K562 (cell line): ENCODE measurements around the gene GMIP. TPM values are rescaled to one million over a fixed set of nuclear protein-coding genes. Genes with fewer than 3 reads are reported as not detected.

Experiments
- ATAC-seq: fragments of 200-7000 bp; cut with Tn5 transposase; 3 replicates; pipeline ENCODE4 v1.9.1; 2020; ENCODE audit warnings: moderate library complexity
- BruUV-seq: library from RNA; stranded (reverse); fragments of 400-500 nt; replicated peaks from 2 replicates; lab custom pipeline; 2021; lab: Mats Ljungman, UMichigan
- CTCF ChIA-PET: fragments of 300-600 bp; formaldehyde crosslinking; extraction: SDS; loops from one replicate; lab custom pipeline; 2021; ENCODE audit warnings: low intra/inter-chr PET ratio; lab: Yijun Ruan, JAX
- POLR2A ChIA-PET: fragments of 300-600, 350-650 bp; sonication (Branson Sonifier 250); formaldehyde crosslinking; extraction: SDS; loops from one replicate; lab custom pipeline; 2021; ENCODE audit warnings: antibody characterized with exemption, inconsistent platforms; lab: Yijun Ruan, JAX
- DNase-seq, 4 experiments: peaks; one replicate each; pipeline versions ENCODE4 v3.0.0 to v3.0.0-alpha.2; 2011 to 2018; ENCODE audit warnings: low spot score in 3 of 4, mixed read lengths in 3 of 4; ENCODE audit errors: extremely low read depth in 1 of 4
- FAIRE-seq: peaks from 2 replicates; lab custom pipeline; 2011; peaks lifted over from hg19 to GRCh38; lab: Jason Lieb, UNC
- H2AFZ ChIP-seq: 2 replicates; pipeline ENCODE4 v1.6.0; 2011; ENCODE audit warnings: low read depth, low read length, control low read depth, inconsistent platforms
- H3K27ac ChIP-seq: fragments of 200-600 bp; 3 replicates; pipeline ENCODE4 v1.8.0; 2011; ENCODE audit warnings: low read depth, mild to moderate bottlenecking, control low read depth, inconsistent platforms, low read length, moderate library complexity, mixed read lengths; ENCODE audit errors: extremely low read depth
- H3K27me3 ChIP-seq, 2 experiments: fragments of 300-600 bp in 1 of 2; 2 replicates in 1 of 2; 3 replicates in 1 of 2; pipeline versions ENCODE4 v1.6.0 to v1.8.0; 2011; ENCODE audit warnings: inconsistent platforms in 2 of 2, low read length in 2 of 2, mild to moderate bottlenecking in 1 of 2, mixed read lengths in 1 of 2, moderate library complexity in 1 of 2; ENCODE audit not compliant: control insufficient read depth in 2 of 2, insufficient read depth in 2 of 2
- H3K36me3 ChIP-seq: fragments of 300-600 bp; 3 replicates; pipeline ENCODE4 v1.8.0; 2011; ENCODE audit warnings: mild to moderate bottlenecking, low read length, inconsistent platforms; ENCODE audit not compliant: control insufficient read depth, insufficient read depth
- H3K4me1 ChIP-seq, 2 experiments: fragments of 200-600 bp in 1 of 2; replicated peaks in 1 of 2; 2 replicates in 1 of 2; 3 replicates in 1 of 2; pipeline versions ENCODE4 v1.5.1 to v1.8.0; 2011; ENCODE audit warnings: inconsistent platforms in 2 of 2, low read length in 2 of 2, mild to moderate bottlenecking in 1 of 2, mixed read lengths in 1 of 2, moderate library complexity in 1 of 2; ENCODE audit not compliant: control insufficient read depth in 2 of 2, insufficient read depth in 2 of 2
- H3K4me2 ChIP-seq: 2 replicates; pipeline ENCODE4 v1.6.1; 2011; ENCODE audit warnings: low read length, control low read depth, inconsistent platforms, mixed read lengths; ENCODE audit not compliant: insufficient read depth
- H3K4me3 ChIP-seq: fragments of 200-600 bp; sonication (generic), shearing (Covaris generic); 2 replicates; pipeline ENCODE4 v1.5.1; 2016; ENCODE audit warnings: control low read depth, inconsistent platforms
- H3K79me2 ChIP-seq: fragments of 200-600 bp; 3 replicates; pipeline ENCODE4 v1.8.0; 2011; ENCODE audit warnings: low read length, inconsistent platforms; ENCODE audit not compliant: control insufficient read depth, insufficient read depth
- H3K9ac ChIP-seq, 2 experiments: 2 replicates each; pipeline versions ENCODE4 v1.6.0 to v1.6.1; 2011; ENCODE audit warnings: low read depth in 2 of 2, low read length in 2 of 2, control low read depth in 1 of 2, inconsistent platforms in 1 of 2, mild to moderate bottlenecking in 1 of 2, mixed read lengths in 1 of 2; ENCODE audit not compliant: insufficient read depth in 1 of 2
- H3K9me1 ChIP-seq: one replicate; pipeline ENCODE4 v1.6.0; 2011; ENCODE audit warnings: inconsistent platforms, mild to moderate bottlenecking, low read length, moderate library complexity; ENCODE audit not compliant: control insufficient read depth, insufficient read depth
- H3K9me3 ChIP-seq: replicated peaks from 2 replicates; pipeline ENCODE4 v1.5.1; 2011; ENCODE audit warnings: low read depth, low read length, inconsistent platforms; ENCODE audit not compliant: control insufficient read depth, insufficient read depth
- H4K20me1 ChIP-seq: replicated peaks from 2 replicates; pipeline ENCODE4 v1.6.1; 2011; ENCODE audit warnings: low read length, inconsistent platforms, mixed read lengths; ENCODE audit not compliant: control insufficient read depth, insufficient read depth
- BACH1 ChIP-seq: fragments of 200-800 bp; sonication (Bioruptor generic); IDR thresholded peaks from 2 replicates; pipeline ENCODE4 v1.6.1; 2016; ENCODE audit warnings: missing genetic modification characterization, missing compliant biosample characterization
- BRCA1 ChIP-seq, 2 experiments: fragments of 450-650 bp in 1 of 2; sonication (generic) in 1 of 2; formaldehyde crosslinking in 1 of 2; IDR thresholded peaks; 2 replicates each; pipeline versions ENCODE4 v1.5.0 to v1.6.1; 2017 to 2020; ENCODE audit warnings: mild to moderate bottlenecking in 1 of 2, missing genetic modification reagents in 1 of 2
- CBX3 ChIP-seq, 2 experiments: IDR thresholded peaks; 1 replicate in 1 of 2; 2 replicates in 1 of 2; pipeline ENCODE4 v1.6.1; 2012; ENCODE audit warnings: inconsistent platforms in 2 of 2, low read length in 2 of 2, borderline replicate concordance in 1 of 2, control low read depth in 1 of 2
- DIDO1 ChIP-seq: fragments of 450-650 bp; IDR thresholded peaks from 2 replicates; pipeline ENCODE4 v1.6.1; 2016; ENCODE audit warnings: low read depth, missing biosample characterization, missing genetic modification characterization
- KLF16 ChIP-seq: IDR thresholded peaks from 2 replicates; pipeline ENCODE4 v1.6.1; 2016; ENCODE audit warnings: antibody characterized with exemption
- STAT5A ChIP-seq: IDR thresholded peaks from 2 replicates; pipeline ENCODE4 v1.6.1; 2012; ENCODE audit warnings: low read length, inconsistent platforms, borderline replicate concordance
- THRAP3 ChIP-seq: fragments of 450-650 bp; IDR thresholded peaks from 2 replicates; pipeline ENCODE4 v1.6.1; 2016; ENCODE audit warnings: mild to moderate bottlenecking, inconsistent platforms, borderline replicate concordance
- ZBTB11 ChIP-seq, 3 experiments: fragments of 200-800 bp in 1 of 3; fragments of 250-450 bp in 1 of 3; fragments of 450-650 bp in 1 of 3; sonication (Bioruptor Pico) in 1 of 3; sonication (Bioruptor generic) in 1 of 3; formaldehyde crosslinking in 1 of 3; IDR thresholded peaks; 2 replicates each; pipeline versions ENCODE4 v1.6.1 to v1.8.0; 2016 to 2022; ENCODE audit warnings: mild to moderate bottlenecking in 2 of 3, missing genetic modification characterization in 2 of 3, missing compliant biosample characterization in 1 of 3, moderate library complexity in 1 of 3
- ZNF408 ChIP-seq: fragments of 250-450 bp; sonication (Bioruptor Pico); IDR thresholded peaks from 2 replicates; pipeline ENCODE4 v1.4.0; 2020; ENCODE audit warnings: low read depth, mild to moderate bottlenecking, moderate library complexity
- ZNF41 ChIP-seq: fragments of 250-450 bp; sonication (Bioruptor Pico); conservative IDR thresholded peaks from 2 replicates; pipeline ENCODE4 v1.4.0; 2020; ENCODE audit warnings: mild to moderate bottlenecking
- ZNF592 ChIP-seq: fragments of 450-650 bp; IDR thresholded peaks from 2 replicates; pipeline ENCODE4 v1.6.1; 2017; ENCODE audit warnings: antibody characterized with exemption, mild to moderate bottlenecking
- WGBS: fragments of 100-300 bp; shearing (Covaris generic); methylation state at CpG from one replicate; pipeline ENCODE4 v1.1.6; 2016; ENCODE audit warnings: low coverage, mixed read lengths; ENCODE audit not compliant: insufficient coverage; ENCODE audit errors: missing lambda C conversion rate; 5-methylcytosine and 5-hydroxymethylcytosine counted together
- in situ Hi-C: fragments of 300-500 bp; cut with MboI; formaldehyde crosslinking; loops from 4 replicates; pipeline ENCODE4 v1.15.0; 2018; ENCODE audit warnings: inconsistent platforms, mixed read lengths
- intact Hi-C: fragments of 100-400 bp; cut with micrococcal nuclease; formaldehyde crosslinking; loops from 2 replicates; pipeline ENCODE4 v1.14.2; 2022
- polyA plus RNA-seq, 8 experiments: library from polyadenylated mRNA; depleted of rRNA in 4 of 8; stranded (reverse) in 5 of 8; unstranded in 3 of 8; fragments of >200 nt; fragmentation: Nextera tagmentation in 2 of 8; fragmentation: Illumina TruSeq in 1 of 8; extraction: Ambion mirVana in 2 of 8; extraction: Trizol in 1 of 8; gene quantifications; 2 replicates each; pipeline versions ENCODE4 v1.2.1 to v1.2.3, GENCODE V29; 2011 to 2014; ENCODE audit warnings: inconsistent platforms in 1 of 8, missing spikeins in 1 of 8
- total RNA-seq, 7 experiments: library from RNA; depleted of rRNA in 6 of 7; stranded (reverse); fragments of >200 nt in 6 of 7; fragmentation: Illumina TruSeq in 2 of 7; extraction: Trizol in 2 of 7; gene quantifications; 2 replicates each; pipeline versions ENCODE4 v1.2.1 to v1.2.3, GENCODE V29; 2011 to 2021; ENCODE audit warnings: low replicate concordance in 1 of 7
- TF ChIP-seq, protein P1 (sequence below): fragments of 250-450 bp; sonication (Bioruptor Pico); IDR thresholded peaks from 2 replicates; pipeline ENCODE4 v1.9.0; 2021; ENCODE audit warnings: mild to moderate bottlenecking
- TF ChIP-seq, protein P2 (sequence below): sonication (generic); formaldehyde crosslinking; IDR thresholded peaks from 2 replicates; pipeline ENCODE4 v1.8.0; 2022; ENCODE audit warnings: mild to moderate bottlenecking, missing genetic modification reagents

GMIP gene
- total and polyA plus RNA-seq, 9 of the 15 experiments (the other 6 are each of a cell fraction or from before 2014, with no cell fraction given): 0.14 to 15.8 (median 3.2) TPM

DNA sequence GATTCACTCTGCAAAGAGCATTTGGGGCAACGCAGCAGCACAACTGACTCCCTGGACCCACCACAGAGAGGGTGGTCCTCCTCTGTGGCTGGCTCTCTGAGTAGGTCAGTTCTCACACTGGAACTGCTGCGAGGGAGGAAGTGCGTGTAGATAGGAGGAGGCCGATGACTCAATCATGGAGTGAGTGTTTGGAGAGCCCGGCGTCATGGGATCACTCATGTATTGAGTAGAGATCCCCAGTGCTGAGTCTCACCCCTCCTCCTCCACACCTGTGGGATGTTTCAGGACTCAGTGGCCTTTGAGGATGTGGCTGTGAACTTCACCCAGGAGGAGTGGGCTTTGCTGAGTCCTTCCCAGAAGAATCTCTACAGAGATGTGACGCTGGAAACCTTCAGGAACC lies 34.1 kb upstream of the GMIP start:
- no peak overlapping the region for H3K4me3 ChIP-seq
- 97% methylated on average over 7 of the region's 7 CpGs for WGBS
- no peaks in the 10 kb centered on the region for H3K79me2 ChIP-seq
- no peak for ATAC-seq
- ChIA-PET POLR2A (interaction anchor here (1.3 kb wide), 1 partner anchor 68 kb away, joined by 3 read pairs; no protein-coding TSS in a partner anchor), CTCF (no interaction called here)
- no TSS peak for BruUV-seq
- H3K9me1 ChIP-seq: no peaks in the 10 kb centered on the region
- H3K4me2 ChIP-seq: no peak overlapping the region
- intact Hi-C loops (no loop called here), in situ Hi-C loops (no loop called here)
- DNase-seq: no peak
- no peaks in the 10 kb centered on the region; a peak in 1 of 5 replicates for H3K4me1 ChIP-seq
- H3K27me3 ChIP-seq: no peaks in the 10 kb centered on the region
- H2AFZ ChIP-seq: no peak overlapping the region
- H3K9ac ChIP-seq: no peak overlapping the region
- H3K27ac ChIP-seq: no peak overlapping the region
- FAIRE-seq: no peak
- H4K20me1 ChIP-seq: no peaks in the 10 kb centered on the region
- peaks cover 58% of the 10 kb centered on the region for H3K36me3 ChIP-seq
- H3K9me3 ChIP-seq: peaks cover 20% of the 10 kb centered on the region
- TF ChIP-seq BACH1 (tag) (no peak), CBX3 (IDR thresholded peaks at IDR 0.05; ENCODE audit: borderline replicate concordance in 1 of 2, low read length in 2 of 2) (no peak), DIDO1 (tag) (no peak), ZNF41 (CRISPR knock-in tag) (no peak), ZNF592 (no peak), STAT5A (no peak), THRAP3 (no peak), ZBTB11 (CRISPR knock-in tag; IDR thresholded peaks at IDR 0.05) (no peak), BRCA1 (IDR thresholded peaks at IDR 0.05) (no peak), BRCA1 (CRISPR knock-in tag; IDR thresholded peaks at IDR 0.05) (no peak), ZNF408 (CRISPR knock-in tag) (no peak), KLF16 (no peak)
- TF ChIP-seq, protein P1, sequence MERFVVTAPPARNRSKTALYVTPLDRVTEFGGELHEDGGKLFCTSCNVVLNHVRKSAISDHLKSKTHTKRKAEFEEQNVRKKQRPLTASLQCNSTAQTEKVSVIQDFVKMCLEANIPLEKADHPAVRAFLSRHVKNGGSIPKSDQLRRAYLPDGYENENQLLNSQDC (CRISPR knock-in tag): no peak
- TF ChIP-seq, protein P2, sequence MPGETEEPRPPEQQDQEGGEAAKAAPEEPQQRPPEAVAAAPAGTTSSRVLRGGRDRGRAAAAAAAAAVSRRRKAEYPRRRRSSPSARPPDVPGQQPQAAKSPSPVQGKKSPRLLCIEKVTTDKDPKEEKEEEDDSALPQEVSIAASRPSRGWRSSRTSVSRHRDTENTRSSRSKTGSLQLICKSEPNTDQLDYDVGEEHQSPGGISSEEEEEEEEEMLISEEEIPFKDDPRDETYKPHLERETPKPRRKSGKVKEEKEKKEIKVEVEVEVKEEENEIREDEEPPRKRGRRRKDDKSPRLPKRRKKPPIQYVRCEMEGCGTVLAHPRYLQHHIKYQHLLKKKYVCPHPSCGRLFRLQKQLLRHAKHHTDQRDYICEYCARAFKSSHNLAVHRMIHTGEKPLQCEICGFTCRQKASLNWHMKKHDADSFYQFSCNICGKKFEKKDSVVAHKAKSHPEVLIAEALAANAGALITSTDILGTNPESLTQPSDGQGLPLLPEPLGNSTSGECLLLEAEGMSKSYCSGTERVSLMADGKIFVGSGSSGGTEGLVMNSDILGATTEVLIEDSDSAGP (CRISPR knock-in tag): no peak
